CD4-positive, alpha-beta T cell treated with Interleukin-10 for 1 hour (primary cell): Measurements from ENCODE around the gene CLN6.

Source experiments
- DNase-seq: peaks from one replicate; pipeline ENCODE4 v3.0.0-alpha.2; 2020

CLN6 gene

DNA sequence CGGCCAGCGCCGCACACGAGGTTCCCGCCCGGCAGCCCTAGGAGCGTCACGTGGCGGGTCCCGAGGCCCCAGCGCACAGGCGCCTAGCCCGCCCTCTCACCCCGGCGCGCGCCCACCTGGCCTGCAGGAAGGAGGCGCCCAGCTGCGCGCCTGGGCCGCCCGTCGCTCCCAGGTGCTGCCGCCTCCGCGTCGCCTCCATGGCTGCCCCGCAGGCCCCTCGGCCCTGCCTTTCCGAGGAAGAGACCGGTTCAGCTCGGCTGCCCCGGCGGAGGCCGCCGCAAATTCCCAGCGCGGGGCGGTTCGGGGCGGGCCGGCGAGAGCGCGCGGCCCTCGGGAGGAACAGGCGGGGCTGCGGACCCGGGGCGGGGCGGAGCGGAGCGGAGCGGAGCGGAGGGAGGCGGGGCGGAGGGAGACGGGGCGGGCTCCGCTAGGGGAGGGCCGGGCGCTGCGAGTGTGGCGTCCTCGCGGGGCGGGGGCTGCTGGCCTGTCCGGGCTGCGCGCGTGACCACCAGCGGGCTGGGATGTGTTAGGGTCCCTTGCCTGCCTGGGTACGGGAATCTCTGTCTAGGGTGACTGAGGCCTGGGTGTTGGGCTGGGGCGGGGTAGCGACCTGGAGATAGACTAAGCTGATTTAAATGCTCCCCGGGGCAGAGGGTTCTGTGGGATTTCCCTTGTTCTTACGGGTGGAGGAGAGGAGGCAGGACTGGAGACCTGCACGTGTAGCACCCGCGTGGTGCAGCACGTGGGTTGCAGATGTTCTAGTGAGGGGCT lies at the start of gene CLN6:
Gene CLN6 (minus strand): TSS at position 343 of the 771 bp plus-strand sequence. CDS start 144 bp downstream, at position 199.
- DNase-seq = peak; percentile 80

DNA sequence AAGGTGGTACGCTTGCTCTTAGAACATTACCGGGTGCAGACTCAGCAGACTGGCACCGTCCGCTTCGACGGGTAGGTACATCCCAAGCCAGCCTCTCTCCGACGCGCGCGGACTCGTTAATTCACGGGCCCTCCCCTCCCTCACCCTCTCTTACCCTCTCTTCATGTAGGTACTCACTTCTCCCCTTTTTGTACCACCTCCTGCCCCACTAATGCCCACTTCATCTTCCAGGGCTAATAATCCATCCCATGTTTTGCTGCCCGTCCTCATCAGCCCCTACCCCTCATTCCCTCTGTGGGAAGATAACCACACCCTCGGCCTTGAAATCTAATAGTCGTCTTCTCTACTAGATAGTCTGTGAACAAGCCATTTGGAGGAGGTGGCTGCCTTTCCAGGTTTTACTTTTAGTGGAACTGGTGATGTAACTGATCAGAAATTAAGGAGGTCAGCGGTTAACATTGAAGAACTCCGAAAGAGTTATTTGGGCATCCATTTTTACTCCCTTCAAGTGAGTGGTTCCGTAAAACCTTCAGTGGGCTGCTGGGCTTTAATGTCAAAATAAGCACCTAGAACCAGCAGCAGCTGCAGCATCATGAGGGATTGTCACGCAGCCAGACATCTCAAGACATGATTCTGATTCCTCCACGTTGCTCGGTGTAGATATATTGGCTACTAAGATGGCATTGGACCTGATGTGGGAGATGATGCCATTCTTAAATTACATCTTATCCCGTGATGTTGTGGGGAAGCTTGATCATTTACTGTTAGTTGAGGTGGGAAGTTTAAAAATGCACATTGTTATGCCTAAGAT lies 49.3 kb upstream of the CLN6 start:
- DNase-seq = peak; percentile 17

DNA sequence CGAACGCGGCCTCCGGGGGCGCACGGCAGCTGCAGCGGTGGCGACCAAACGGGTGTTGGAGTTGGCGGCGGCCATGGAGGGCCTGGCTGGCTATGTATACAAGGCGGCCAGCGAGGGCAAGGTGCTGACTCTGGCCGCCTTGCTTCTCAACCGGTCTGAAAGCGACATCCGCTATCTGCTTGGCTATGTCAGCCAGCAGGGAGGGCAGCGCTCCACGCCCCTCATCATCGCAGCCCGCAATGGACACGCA lies 48.7 kb upstream of the CLN6 start:
- DNase-seq = no peak

DNA sequence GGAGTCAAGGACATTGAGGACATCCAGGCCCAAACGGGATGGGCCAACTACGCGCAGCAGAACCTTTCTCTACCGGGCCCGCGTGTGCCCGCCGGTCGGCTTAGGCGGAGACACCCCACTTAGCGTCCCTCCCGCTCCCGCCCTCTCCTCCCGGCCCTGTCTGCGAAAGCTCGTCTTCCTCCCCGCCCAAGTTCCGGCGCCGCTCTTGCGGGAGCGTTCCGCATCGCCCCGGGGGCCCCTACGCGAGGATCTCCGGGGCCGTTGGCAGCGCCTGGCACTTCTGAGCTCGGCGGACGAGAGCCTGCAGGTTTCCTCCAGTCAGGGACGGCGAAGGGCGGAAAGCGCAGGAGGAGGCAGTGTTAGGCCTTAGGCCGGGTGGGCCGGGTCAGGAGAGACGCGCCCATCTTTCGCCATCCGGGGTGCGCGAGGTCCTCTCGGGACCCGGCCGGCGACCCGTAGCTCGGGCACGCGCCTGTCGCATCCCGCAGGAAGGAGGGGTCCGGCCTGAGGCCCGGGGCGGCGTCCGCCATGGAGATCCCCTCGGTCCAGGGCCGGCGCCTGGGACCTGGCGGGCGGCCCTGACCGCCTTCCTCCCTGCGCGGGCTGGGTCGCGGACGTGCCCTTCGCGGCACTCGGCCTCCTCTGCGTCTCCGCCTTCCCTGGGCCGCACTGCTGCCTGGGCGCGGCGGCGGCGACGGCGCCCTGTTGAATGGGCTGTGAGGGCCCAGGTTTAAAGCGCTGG lies 48.2 kb upstream of the CLN6 start, which contains the start of gene FEM1B:
Gene FEM1B (plus strand): TSS at position 143 of the 742 bp plus-strand sequence. CDS start 673 bp downstream, outside the sequence.
- DNase-seq = peak; percentile 91

DNA sequence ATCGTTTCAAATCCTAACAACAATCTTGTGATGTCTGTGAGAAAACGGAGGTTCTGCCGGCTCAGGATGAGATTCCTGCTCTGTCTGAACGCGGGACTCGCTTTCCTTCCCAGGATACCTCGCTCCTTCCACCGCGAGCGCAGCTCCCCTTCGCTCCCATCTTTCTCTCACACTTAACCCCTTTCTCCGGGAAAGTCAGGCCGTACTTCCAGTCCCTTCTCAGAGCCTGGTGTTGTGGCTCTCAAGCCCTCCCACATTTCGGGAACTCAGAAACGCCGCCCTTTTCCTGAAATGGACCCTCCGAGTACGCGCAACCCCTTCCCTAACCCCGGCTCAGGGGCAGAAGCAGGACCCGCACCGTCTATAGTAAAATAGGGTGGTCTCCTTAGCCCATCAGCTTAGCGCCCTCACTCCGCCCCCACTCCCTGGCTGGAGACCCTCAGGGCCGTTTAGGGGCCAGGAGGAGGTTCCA lies 47.6 kb upstream of the CLN6 start:
- DNase-seq = no peak

DNA sequence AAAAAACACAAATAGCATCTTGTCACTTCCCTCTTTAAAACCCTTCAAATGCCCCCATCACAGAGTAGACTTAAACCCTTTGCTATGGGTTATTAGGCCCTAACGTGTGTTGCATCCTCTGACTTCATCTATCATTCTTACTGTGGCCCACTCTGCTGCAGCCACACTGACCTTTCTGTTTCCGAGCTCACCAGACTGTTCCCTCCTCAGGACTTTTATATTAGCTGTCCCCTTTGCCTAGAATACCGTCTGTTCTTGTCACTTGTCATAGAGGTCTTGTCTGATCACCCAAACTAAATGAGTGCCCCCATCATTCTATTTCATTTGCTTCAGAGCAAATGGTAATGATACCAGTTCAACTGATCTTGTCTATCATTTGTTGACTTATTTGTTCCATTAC lies 47.1 kb upstream of the CLN6 start:
- no peak for DNase-seq

DNA sequence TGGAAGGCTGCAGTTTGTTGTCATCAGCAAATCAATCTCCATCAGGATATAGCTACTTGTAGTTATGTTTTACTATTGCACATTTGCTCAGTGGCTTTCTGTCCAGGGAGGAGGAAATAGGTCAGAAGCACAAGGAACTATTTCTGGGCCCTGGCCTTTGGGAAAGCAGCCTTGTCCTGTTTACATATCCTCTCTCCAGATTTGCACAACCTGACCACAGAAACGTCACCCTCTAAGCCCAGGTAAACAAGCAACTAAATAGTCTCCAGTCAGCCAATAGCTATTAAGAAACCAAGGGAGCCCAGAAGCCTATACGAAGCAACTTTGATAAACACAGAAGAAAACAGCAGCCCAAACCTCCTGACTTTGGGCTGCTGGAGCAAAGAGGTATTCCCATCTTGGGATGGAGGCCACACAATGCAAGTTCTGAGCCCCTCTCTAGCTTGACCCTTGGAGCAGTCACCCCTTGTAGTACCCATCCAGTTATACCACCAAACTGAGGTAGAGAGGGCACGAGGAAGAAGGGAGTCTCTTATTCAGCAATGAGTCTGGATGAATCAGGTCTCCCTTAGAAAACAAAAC lies 45.7 kb upstream of the CLN6 start:
- no peak for DNase-seq

DNA sequence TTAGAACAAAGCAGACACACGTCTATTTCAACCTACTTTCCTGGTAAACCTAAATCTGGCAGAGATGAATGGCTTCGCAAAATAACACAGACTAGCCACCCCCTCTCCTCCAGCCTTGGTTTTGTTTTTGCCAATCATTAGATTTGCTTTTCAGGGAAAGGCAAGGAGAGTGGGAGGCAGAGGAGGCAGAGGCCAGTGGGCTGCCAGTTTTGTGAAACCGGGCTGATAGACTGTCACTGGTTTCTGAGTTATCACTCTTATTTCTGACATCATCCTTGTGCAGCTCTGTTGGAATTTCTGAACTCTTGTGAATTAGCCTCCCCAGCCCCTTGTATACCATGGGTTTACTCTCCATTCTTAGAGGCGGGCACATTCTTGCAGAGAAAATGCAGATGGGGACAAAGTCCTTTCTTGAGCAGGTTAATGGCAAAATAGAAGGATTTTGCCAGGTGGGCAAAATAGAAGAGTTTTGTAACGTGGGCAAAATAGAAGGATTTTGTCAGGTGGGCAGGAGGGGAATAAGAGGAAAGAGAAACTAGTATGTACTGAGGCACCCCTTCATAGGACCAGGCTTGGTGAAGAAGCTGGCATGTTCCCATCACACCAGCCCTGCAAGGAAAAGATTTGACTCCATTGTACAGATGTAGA lies 44.8 kb upstream of the CLN6 start:
- no peak for DNase-seq

DNA sequence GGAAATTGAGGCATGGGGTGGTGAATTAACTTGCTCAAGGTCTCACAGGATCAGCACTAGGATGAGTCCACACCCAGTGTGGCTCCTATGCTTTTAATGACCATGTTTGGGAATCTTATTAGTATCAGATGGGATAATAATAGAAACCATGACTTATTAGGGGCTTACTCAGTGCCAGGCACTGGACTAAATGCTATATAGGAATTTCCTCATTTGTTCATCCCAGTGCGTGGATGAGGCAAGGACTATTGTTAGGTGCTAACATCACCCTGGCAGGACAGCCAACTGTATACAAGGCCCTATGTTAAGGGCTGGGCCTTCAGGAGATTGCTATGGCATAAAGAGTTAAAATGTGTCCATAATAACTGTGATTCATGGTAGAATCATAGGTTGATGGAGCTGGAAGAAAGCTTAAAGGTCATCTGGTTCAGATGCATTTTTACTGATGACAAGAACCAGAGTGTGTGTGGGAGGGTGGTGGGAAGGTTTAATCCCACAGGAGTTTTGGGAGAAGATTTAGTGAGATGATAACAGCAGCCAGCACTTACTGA lies 43.3 kb upstream of the CLN6 start:
- DNase-seq = no peak

DNA sequence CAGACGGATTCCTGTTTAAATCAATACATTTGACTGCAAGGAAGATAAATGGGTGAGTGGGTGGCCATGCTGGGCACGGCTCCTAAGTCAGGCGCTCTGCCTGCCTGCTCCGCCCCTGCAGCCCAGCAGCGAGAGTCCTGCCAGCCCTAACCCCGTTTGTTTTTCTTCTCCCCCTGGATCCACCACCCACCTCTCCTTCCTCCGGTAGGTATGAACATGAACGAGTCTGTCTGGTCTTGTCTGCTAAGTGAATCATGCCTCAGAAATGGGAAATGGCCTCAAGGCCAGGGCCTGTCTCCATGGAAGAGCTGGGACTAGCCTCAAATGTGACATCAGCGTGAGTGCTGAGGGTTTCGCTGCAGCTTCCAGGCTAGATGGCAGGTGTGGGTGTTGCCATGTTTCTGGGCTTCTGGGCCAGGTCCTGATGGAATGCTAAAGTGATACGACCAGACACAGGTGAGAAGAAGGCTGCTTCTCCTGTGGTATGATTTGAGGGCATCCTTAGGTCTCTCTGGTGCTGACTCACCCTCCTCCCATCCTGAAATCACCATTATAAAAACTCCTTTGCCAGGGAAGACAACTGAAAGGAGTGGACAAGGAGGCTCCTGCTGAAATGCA lies 42.4 kb upstream of the CLN6 start:
- no peak for DNase-seq

DNA sequence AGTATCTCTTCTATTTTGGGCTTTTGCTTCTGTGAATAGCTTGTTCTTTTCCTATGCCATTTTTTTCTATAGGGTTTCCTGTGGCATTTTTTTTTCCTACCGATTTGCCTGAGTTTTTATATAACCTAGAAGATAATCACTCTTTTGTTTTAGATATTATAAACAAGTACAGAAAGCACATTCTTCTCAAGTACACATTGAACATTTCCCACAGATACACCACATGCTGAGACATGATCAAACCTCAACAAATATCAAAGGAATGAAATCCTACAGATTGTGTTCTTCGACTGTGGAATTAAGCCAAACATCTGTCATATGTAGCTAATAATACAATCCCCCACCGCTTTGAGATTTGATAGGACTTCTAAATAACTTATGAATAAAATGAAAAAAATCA lies 38.9 kb upstream of the CLN6 start:
- no peak for DNase-seq

DNA sequence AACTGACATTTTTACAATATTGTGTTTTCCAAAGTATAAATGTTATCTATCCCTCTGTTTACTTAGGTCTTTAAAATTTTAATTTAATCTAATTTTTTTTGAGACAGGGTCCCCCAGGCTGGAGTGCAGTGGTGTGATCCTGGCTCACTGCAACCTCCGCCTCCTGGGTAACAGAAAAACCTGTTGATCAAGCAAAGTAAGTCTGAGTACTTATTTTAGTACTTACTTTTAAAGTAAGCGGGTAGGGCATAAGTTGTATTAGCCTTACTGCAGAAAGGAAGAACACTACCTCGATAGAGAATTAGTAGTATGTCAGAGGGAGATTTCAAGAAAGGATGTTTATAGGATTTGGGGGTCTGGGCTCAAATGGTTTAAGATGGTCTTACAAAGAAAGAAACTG lies 36.1 kb upstream of the CLN6 start:
- DNase-seq = no peak

DNA sequence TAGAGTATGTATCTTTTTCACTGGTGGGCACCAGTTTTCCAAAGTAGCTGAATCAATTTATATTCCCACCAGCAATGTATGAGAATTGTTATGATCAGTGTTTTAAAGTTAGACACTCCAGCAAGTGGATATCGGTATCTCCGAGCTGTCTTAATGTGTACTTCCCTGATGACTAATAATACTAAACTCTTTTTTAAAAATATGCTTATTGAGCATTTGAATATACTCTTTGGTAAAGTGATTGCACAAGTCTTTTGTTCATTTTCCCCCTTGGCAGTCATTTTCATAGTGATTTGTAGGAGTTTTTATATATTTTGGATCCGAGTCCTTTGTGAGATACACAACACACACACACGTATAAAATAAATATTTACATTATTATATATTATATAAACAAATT lies 35.6 kb upstream of the CLN6 start:
- no peak for DNase-seq

DNA sequence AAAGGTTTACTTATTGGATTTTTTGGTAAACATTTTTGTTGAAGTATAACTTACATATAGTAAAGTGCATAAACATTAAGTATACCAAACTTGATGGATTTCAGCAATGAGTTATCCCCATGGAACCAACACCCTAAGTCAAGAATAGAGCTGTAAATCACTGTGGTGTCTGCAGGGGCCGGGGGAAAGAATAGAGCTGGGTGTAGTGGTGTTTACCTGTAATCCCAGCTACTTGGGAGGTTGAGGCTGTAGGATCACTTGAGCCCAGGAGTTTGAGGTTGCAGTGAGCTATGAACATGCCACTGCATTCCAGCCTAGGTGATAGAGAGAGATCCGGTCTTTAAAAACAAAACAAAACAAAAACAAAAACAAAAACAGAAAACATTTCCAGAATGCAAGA lies 34.8 kb upstream of the CLN6 start:
- DNase-seq = no peak

DNA sequence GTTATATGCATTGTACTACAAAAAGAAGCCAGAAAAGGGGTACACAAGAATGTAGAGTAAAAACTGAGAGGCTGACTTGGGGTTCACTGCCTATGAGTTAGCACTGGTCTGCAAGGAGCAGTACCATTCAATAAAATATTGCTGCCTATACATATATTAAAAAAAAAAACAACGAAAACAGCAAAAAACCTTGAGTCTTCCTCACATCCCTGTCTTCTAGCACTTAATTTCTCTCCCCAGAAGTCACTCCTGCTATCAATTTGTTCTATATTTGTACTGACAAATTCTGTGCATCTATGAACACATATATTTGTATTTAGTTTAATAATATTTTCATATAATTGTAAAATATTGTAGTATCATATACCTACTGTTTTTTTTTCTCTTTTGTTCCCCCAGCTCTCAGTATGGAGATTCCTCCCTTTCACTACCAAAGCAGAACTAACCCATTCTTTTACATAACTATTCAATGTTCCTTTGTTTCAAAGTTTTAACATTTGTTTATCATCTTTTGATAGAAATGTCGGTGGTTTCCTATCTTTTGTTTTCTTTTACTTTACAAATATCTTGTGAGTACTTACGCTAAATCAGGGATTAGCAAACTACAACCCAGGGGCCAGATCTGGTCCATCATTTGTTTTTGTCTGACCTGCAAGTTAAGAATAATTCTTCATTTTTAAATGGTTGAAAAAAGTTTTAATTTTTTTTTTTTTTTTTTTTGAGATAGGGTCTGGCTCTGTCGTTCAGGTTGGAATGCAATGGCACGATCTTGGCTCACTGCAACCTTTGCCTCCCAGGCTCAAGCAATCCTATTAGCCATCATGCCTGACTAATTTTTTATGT lies 33.2 kb upstream of the CLN6 start:
- DNase-seq = no peak

DNA sequence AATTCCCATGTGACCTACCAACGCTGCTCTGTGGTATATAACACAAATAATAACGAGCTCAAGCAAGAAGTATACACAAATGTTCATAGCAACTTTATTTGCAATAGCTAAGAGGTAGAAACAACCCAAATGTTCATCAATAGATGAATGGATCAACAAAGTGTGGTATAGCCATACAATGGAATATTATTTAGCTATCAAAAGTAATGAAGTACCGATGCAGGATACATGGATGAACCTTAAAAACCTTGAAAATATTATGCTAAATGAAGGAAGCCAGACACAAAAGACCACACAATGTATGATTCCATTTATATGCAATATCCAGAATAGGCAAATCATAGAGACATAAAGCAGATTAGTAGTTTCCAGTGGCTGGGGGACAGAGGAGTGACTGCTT lies 32.5 kb upstream of the CLN6 start:
- no peak for DNase-seq

DNA sequence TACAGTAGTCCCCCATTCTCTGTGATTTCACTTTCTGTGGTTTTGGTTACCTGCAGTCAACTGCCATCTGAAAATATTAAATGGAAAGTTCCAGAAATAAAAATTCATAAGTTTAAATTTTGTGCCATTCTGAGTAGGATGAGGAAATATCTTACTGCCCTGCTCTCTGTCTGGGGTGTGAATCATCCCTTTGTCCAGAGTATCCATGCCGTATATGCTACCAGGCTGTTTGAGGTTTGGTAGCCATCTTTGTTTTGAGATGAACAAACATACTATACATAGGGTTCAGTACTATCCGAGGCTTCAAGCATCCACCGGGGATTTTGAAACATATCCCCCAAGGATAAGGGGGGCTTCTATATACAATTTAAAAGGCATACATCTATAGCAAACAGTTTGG lies 31.7 kb upstream of the CLN6 start:
- no peak for DNase-seq

DNA sequence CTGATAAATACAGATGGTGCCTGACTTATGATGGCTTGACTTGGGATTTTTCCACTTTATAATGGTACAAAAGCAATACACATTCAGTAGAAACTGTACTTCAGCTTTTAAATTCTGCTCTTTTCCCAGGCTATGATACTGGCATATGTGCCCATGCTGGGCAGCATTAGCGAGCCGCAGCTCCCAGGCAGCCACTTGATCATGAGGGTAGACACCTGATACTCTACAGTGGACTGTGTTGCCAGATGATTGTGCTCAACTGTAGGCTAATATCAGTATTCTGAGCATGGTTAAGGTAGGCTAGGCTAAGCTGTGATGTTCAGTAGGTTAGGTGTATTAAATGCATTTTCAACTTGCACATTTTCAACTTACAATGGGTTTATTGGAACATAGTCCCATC lies 30.4 kb upstream of the CLN6 start:
- DNase-seq = no peak

DNA sequence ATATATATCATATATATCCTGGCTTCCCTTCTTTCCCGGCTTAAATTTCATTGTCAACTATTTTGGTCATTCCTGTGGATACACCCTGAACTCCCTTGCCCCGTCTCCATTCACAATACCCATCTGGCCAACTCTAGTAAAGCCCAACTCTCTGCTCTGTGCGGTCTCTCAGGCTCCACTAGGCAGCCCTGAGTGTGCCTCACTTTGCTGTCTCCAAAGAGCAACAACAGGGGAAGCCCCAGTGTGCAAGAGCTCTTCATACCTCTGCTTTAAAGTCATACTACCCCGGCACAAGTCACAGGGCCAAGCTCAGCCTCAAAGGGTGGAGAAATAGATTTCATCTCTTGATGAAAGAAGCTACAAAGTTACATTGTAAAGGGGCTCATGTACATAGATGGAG lies 29.2 kb upstream of the CLN6 start:
- DNase-seq = no peak

DNA sequence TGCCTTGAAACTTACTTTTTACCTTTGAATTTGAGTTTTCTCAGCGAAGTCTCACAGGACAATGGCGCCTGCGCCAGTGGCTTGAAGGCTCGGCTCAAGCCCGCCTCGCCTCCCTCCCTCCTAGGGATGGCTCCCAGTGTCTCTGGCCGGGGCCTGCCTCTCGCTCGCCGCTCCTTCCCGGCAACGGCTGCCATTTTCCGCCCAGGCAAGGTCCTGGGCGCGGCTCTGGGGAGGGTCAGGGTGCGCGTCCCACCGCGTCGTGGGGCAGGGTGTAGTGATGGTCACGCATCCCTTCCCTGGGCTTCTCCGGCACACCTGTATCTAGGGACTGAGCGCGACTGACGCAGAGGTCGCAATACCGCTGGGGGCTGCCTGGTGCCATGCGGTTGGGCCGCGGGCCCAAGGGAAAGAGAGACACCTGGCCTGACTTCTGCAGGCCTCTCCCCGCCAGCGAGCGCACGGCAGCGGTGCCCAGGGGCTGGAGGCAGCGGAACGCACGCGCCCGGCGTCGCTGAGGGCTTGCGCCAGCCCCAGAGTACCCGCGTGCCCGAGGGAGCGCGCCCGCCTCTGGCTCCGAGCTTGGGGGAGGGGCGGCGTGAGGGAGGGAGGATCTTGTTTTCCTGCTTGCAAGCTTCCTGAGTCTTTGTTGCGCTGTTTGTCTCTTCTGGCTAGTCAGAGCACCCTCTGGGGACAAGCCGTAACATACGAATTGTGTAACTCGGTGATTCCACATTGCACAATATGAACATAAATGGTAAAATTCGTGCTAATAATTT lies 27.3 kb upstream of the CLN6 start:
- peak; percentile 66 for DNase-seq
